GM19455 (cell line): ENCODE measurements around the gene ARHGAP10.
"Not testable (repeated sequence)": the region's sequence is repeated elsewhere in the genome, so short reads cannot be mapped to it uniquely, and the experiment has no call there.

ENCODE experiments used
- ATAC-seq: cut with Tn5 transposase; IDR thresholded peaks from one replicate; pipeline ENCODE4 v1.9.1; 2021; ENCODE audit not compliant: unreplicated experiment

The ARHGAP10 gene

DNA sequence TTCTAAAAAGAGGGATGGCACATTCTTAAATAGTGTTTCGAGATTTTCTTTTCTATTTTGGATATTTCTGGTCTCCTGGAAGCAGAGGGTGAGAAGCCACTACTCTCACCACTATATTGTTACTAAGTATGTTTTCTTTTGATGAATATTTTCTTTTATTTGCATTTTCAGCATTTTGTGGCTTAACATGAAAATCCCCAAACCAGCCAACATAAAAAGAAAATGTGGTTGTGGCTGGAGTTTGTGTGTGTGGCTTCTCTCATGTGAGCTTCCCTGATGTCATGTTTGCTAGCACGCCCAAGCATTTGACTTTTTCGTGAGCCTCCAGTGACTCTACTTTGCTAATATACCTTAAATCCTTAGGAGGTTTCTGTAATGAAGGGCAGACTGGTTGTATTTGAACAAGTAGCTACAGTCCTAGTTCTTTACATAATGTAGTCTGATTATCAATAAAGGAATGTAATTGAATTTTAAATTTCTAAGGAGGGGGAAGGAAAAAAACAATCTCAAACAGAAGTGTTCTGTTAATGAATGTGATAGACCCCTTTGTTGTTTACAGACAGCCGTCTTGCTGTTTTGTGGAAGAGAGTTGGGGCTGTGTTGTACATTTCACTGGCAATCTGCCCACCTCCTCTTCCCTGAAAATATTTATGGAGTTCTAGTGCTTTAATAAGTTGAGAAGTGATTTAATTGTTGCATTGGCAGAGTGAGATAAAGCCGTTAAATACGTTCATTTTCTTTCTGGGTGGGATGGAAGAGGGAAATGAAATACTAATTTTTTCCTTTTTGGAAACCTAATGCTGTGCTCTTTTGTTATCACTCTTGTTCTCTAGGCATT lies 114.6 kb downstream of the ARHGAP10 start:
- ATAC-seq = peak; percentile 75

DNA sequence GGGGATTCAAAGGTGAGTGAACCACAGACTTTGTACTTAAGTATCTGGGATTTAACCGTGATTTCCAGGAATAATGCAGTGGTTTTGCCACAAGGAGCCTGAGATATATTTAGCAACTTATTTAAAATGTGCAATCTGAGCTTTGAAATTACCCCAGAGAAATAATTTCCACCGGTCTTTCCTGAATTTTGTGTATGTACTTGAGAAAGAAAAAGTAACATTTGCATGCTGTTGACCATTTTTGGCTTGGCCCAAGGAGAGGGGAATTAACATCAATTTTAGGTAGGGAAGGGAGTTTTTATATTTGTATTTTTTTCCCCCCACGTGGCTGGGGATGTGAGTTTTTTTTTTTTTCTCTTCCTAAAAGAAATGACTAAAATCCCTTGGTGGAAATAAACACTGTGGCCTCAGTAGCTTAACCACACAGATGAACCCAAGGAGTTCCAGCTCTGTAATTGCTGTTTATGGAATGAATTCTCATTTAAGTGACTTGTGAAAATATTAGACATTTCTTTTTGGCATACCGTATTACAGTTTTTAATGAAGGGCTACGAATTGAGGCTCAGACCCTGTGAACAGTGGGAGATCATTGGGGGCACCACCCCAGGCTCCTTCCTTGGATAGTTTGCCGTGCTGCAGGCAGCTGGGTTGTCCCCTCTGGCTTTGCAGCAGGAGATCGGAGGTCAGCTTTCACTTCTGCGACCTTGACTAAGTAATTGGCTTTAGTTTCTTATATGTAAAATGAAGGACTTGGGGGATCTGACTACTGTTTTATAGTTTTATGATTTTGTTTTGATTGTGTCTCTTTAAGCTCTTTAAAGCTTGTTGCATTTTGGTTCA lies 116.1 kb downstream of the ARHGAP10 start:
- ATAC-seq = no peak

DNA sequence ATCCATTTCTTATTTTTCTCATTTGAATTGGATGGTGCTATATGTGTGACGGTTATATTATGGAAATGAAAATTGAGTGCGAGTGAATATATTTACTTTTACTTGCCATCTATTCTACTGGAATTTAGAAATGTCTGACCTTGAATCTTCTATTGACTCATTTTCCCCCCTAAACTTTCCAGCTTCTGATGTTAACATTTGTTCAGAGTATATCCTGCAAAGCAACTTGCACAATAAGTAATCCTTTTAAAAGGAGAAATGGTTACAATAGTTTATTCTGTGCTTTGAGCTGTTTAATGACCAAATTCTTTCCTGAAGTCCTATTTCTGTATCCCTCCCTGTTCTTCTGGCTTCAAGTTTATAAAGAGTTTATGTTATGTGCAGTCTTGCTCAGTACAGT lies 116.7 kb downstream of the ARHGAP10 start:
- ATAC-seq = no peak

DNA sequence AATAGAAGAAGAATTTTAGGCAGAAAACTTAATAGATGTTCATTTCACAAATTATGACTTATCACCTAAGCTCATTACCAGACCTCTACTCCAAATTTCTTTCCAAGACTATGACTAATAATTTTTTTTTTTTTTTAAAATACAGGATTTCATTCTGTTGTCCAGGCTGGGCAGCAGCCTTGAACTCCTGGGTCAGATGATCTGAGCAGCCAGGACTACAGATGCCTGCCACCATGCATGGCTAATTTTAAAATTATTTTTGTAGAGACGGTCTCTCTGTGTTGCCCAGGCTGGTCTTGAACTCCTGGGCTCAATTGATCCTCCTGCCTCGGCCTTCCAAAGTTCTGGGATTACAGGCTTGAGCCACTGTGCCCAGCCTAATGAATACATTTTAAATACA lies 119.2 kb downstream of the ARHGAP10 start:
- ATAC-seq = no peak

DNA sequence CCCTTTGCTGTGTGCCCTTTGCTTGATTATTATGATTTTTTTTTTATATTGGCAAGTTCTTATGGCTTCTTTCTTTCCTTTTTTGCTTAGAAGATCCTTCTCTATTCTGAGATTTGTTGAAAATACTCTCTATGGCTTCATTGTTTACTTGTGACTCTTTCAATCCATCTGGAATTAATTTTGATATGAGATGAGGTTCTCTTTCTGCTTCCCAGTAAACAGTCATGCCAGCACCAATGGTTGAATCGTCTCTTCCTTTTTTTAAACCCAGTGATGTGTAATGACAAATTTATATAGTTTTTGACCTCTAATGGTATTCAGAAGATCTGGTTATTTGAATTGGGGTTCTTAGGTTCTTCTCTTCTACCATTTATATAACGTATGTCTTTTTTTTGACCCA lies 121.8 kb downstream of the ARHGAP10 start:
- ATAC-seq = no peak

DNA sequence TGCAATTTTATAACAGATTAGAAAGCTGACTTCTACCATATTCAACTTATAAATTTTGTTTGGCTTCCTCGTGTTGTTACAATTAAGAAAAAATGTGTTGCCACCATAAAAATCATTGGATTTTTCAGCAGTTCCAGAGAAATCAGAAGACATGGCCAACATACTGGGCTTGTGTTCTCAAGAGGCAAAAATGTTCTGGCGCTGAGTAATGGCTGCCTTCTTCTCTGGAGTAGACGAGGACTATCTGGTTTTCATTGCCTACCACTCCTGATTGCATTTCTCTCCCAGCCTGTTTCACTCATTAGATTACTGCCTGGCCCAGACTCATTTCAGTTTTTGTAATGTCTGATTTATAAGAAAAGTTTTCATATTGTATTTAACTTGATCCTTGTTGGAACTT lies 122.3 kb downstream of the ARHGAP10 start:
- no peak for ATAC-seq

DNA sequence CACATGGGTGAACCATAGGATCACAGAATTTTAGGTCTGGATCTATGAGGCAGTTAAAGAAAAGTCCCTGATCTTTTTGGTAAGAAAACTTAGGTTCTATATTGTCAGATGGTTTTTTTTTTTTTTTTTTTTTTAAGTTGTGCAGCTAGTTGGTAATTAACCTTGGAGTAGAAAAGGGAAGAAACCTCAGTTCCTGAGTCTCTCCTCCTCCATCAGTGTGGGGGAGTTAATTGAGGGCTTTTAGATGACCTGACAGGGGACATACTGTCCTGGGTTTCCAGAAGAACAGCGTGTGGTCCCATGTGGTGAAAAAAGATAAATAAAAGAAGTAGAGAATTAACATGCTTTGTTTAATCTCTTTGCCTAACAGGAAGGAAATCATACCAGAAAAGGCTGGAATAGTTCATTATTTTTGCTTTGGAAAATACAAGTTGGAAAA lies 123.7 kb downstream of the ARHGAP10 start:
- no peak for ATAC-seq

DNA sequence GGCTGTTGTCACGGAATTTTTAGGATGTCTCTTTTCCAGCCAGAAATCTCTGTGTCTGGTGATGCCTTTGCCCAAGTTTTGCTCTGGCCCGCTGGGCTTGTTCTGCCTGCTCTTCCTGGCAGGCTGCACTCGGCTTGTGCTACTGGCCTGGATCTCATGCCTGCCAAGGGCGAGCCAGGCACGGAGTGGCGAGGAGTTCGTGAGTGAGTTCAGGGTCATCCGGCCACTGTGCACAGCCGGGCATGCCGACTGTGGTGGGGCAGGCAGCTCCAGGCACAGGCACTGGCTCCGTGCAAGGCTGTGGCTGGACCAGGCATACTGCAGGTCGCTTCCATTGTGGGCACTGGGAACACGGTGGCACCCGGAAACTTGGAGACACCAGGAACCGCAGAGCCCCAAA lies 129.1 kb downstream of the ARHGAP10 start:
- no peak for ATAC-seq

DNA sequence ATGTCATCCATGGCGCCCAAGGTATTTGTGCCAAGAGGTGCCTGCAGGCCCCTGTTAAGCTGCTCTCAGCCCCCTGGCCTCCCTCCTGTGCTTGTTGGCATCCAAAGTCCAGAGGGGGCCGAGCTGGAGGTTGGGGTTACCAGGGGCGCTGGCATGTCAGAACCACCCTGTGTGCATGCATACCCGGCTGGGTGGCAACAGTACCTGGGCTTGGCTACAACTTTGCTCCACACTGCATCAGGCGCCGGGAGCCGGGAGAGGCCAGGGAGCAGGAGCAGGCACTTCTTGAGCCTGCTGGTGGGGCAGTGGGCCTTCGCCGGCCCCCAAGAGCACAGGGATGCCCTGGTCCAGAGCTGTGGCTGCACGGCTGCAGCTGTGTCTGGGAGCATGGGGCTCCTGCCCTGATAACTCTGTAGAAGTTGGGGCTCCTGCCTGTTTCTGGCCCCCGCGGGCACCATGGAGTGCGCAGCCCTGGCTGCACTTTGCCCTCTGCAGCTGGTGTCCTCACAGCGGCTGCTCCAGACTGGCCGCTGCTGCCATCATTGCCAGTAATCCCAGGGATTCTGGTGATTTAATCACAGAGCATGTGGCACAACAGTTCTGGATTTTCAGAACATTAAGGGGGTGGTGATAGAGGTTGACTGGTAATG lies 130.3 kb downstream of the ARHGAP10 start:
- ATAC-seq = no peak

DNA sequence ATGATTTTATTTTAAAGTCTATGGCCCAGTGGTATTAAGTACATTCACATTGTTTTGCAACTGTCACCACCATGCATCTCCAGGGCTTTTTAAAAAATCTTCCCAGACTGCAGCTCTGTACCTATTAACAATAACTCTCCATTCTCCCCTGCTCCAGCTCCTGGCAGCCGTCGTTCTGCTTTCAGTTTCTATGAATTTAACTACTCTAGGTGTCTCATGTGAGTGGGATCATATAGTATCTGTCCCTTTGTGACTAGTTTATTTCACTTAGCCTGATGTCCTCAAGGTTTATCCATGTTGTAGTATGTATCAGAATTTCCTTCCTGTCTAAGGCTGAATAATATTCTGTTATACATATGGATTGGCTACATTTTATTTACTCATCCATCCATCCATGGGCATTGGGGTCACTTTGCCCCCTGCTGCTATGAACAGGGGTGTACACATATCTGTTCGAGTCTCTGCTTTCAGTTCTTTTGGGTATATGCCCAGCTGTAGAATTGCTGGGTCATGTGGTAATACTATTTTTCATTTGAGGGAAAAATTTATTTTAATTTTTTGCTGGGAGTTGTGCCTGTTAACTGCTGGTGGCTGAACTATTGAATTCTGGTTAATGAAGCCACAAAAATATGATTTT lies 131.3 kb downstream of the ARHGAP10 start:
- ATAC-seq = no peak

DNA sequence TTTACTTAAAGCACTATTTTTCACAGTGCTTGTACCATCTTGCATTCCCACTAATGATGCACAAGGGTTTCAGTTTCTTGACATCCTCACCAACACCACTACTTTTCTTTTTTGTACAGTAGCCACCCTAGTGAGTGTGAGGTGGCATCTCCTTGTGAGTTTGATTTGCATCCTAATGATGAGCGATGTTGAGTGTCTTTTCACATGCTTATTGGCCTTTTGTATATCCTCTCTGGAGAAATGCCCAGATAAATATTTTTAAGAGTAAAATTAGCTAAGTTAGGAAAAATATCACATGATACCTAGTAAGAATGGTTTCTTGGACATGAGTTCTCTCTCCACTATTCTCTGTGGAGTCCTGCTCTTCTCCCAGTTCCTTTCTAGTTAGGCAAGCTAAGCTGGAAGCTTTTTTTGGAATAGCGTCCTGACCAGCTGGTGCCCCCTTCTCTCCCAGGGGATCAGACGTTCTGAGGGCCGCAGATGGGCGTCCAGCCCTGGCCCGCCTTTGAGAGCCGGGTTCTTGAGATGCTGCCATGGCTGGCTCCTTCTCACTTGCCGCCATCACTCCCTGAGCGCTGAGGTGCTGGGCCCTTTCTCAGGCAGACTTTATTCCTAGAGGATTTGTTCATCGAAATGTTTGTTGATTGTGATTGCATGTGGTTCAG lies 132.1 kb downstream of the ARHGAP10 start:
- ATAC-seq = no peak

DNA sequence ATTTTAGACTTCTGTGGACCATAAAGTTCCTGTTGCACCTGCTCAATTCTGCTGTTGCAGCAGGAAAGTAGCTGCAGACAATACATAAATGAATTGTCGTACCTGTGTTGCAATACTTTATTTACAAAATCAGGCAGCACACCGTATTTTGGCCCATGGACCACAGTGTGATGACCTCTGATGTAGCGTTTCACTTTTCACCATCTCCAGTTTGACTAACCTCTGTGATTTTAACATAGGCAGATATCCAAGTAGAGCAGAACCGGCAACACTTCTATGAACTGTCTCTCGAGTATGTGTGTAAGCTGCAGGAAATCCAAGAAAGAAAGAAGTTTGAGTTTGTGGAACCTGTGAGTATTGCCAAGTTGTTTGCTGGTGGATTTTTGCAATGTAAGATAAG lies 132.7 kb downstream of the ARHGAP10 start:
- ATAC-seq = no peak

DNA sequence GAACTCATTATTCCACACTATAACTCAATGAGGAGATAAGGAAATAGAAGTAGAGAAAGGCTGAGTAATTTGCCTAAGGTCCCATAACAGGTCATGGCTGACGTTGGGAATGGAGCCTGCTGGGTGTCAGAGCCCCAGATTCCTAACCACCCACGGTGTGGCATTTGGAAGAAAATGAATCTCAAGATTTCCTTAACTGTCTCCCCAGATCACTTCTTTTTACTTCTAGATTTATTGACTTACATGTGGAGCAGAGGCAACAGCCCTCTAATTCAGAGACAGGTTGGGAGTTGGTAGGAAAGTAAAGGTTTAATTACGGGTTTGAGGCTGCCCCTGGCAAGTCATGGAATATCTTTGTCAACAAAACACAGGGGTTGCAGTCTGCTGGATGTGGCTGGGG lies 134.0 kb downstream of the ARHGAP10 start:
- ATAC-seq = no peak

DNA sequence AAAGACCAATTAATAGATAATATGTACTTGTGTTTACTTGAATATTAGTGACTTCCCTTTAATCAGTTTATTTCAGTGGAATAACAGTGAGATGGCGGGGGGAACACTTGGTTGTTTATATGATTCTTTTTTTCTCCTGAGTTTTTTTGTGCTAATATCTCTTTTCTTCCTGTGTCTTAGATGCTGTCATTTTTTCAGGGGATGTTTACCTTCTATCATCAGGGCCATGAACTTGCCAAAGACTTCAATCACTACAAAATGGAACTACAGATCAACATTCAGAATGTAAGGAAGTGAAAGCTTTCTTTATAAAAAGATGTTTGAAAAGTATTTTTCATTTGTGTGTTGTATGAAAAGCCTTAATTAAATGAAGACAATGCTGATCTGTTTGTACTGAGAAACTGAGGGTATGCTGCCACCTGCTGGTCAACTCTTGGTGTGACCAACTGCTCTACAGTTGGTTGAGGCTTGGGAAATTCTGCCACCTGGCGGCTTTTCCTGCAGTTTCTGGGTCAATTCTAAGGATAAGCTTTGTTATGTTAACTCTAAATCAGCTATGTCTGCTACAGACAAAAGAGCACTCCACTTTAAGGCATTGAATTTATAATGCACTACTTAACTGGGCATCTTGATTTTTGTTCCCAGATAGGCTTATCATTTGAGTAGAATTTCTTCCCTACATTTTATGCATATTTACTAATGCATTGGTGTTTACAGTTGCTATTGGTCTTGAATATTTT lies 134.8 kb downstream of the ARHGAP10 start:
- ATAC-seq = peak; percentile 83

DNA sequence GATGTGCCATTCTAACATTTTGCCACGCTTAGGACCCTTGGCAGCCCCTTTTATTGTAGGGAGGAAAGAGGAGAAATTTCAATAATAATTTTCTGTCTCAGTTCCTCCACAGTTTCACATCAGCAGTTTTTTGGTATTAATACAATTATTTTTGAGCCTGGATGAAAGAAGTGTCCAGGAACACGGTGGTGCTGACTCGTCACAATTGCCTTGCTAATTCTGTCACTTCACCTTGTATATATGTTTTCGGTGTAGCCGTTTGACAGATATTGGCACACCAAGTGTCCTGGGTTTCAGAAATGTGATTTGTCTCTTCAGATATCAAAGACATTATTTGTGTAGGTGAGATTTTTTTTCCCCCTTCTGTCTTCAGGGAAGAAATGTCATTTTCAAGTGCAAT lies 142.2 kb downstream of the ARHGAP10 start:
- ATAC-seq = no peak

DNA sequence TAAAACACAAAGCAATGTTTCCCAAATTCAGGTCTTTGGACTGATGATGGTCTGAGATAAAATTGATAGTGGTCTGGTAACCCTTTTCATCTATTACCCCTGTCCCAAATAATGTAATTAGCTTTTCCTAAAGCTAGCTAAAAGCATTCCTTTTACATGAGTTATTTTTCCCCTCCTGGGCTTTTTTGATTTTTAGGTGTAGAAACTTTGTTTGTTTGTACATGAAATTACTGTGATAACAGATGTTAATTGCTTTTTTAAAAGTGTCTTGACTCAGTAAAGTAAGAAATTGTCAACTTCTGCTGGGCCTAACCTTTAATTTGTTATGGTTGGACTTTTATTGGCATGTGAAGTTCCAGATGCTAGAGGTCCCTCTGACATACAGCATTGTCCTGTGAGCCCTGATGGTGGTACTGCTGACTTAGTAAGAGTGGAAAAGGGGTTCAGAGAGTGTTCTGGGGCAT lies 145.5 kb downstream of the ARHGAP10 start:
- no peak for ATAC-seq

DNA sequence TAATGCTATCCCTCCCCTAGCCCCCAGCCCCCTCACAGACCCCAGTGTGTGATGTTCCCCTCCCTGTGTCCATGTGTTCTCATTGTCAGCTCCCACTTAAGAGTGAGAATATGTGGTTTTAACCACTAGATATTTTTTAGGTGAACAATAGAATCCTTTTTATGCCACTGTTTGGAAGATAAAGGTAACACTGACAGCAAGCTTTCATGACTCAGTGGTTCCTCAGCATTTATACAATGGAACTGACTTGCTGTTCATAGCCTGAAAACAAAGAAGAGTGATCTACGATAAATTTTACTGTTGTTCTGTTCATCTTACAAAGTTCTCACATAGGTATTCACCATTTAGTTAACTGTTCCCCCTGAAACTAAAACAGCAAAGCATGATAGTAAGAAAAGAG lies 147.8 kb downstream of the ARHGAP10 start:
- ATAC-seq = no peak

DNA sequence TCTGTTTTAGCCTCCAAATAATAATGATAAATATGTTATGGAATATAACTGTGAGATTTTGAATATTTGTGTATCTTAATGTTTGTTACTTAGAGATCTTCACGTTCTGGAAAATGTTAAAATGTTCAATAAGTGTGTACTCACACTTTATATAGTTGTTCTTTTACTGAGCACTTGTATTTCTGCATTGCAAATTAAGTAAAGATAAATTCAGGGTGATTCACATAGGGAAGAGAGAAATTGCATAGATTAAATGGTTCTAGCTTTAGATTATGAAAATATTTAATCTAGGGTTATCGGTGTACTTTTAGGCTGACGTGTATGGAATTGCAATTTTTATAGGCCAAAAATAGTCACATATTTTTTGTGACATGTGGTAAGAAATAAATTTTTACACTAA lies 148.6 kb downstream of the ARHGAP10 start:
- no peak for ATAC-seq

DNA sequence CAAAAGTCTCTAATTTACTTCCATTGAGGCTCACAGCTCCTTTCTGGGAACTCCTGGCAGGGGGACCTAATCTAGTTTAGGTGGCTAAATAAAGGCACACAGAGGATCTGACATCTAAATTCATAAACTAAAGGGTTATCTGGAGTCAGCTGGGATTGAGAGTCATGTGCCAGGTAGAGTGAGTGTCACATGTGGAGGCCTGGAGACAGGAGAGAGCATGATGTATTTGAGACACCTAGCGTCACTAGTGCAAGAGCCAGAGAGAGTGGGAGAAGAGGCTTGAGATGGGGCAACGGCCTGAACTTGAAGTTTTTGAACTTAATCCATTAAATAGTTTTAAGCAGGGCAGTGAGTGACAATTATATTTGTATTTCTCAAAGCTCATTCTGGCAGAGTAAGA lies 152.6 kb downstream of the ARHGAP10 start:
- no peak for ATAC-seq

DNA sequence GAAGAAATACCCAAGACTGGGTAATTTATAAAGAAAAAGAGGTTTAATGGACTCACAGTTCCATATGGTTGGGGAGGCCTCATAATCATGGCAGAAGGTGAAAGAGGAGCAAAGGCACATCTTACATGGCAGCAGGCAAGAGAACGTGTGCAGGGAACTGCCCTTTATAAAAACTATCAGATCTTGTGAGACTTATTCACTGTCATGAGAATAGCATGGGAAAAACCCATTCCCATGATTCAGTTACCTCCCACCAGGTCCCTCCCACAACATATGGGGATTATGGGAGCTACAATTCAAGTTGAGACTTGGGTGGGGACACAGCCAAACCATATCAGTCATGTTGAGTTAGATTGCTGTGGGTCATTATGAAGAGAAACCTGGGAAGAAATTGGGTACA lies 153.3 kb downstream of the ARHGAP10 start:
- ATAC-seq = not testable (repeated sequence)
